Neural cell (in vitro differentiated cells): ENCODE data around the gene NUCB2. TPM values are rescaled to one million over a fixed set of nuclear protein-coding genes. Genes with fewer than 3 reads are reported as not detected.

Experiments
- H2AFZ ChIP-seq: fragments of 200-600, 300-800 bp; sonication (generic), shearing (Covaris generic); 2 replicates; pipeline ENCODE4 v1.6.0; 2014; ENCODE audit warnings: low read depth, mild to moderate bottlenecking, antibody characterized with exemption, low read length, moderate library complexity
- H3F3A ChIP-seq: fragments of 200-600 bp; shearing (Covaris generic); 2 replicates; pipeline ENCODE4 v1.6.1; 2016; ENCODE audit warnings: mild to moderate bottlenecking, moderate library complexity, mixed read lengths, antibody characterized with exemption, low read length; ENCODE audit not compliant: insufficient read depth, poor library complexity, severe bottlenecking
- H3K27ac ChIP-seq: fragments of 200-600, 300-800 bp; sonication (generic), shearing (Covaris generic); 2 replicates; pipeline ENCODE4 v1.5.1; 2014; ENCODE audit warnings: mild to moderate bottlenecking, low read length, moderate library complexity
- H3K27me3 ChIP-seq: fragments of 300-800, 200-600 bp; sonication (generic), shearing (Covaris generic); 2 replicates; pipeline ENCODE4 v1.6.0; 2014; ENCODE audit warnings: mild to moderate bottlenecking, low read depth, low read length, moderate library complexity; ENCODE audit not compliant: insufficient read depth
- H3K36me3 ChIP-seq: fragments of 300-800, 200-600 bp; sonication (generic), shearing (Covaris generic); 2 replicates; pipeline ENCODE4 v1.5.1; 2014; ENCODE audit warnings: mild to moderate bottlenecking, antibody characterized with exemption, low read length, moderate library complexity; ENCODE audit not compliant: insufficient read depth
- H3K4me2 ChIP-seq: fragments of 300-800, 200-600 bp; sonication (generic), shearing (Covaris generic); 2 replicates; pipeline ENCODE4 v1.6.0; 2014; ENCODE audit warnings: mild to moderate bottlenecking, low read length
- H3K4me3 ChIP-seq: fragments of 300-800, 200-600 bp; sonication (generic), shearing (Covaris generic); 2 replicates; pipeline ENCODE4 v1.5.1; 2014; ENCODE audit warnings: mild to moderate bottlenecking, low read length, moderate library complexity
- H3K79me2 ChIP-seq: fragments of 200-600 bp; shearing (Covaris generic); replicated peaks from 2 replicates; pipeline ENCODE4 v1.6.0; 2014; ENCODE audit warnings: mild to moderate bottlenecking, low read length, moderate library complexity; ENCODE audit not compliant: insufficient read depth
- H3K9ac ChIP-seq: fragments of 300-800, 200-600 bp; sonication (generic), shearing (Covaris generic); 2 replicates; pipeline ENCODE4 v1.6.1; 2016; ENCODE audit warnings: mild to moderate bottlenecking, low read length, mixed read lengths
- H3K9me2 ChIP-seq: fragments of 200-600 bp; shearing (Covaris generic); 2 replicates; pipeline ENCODE4 v1.6.1; 2016; ENCODE audit warnings: mild to moderate bottlenecking, low read length, mixed read lengths; ENCODE audit not compliant: insufficient read depth
- H3K9me3 ChIP-seq: fragments of 200-600, 300-800 bp; sonication (generic), shearing (Covaris generic); 2 replicates; pipeline ENCODE4 v1.6.1; 2016; ENCODE audit warnings: mild to moderate bottlenecking, mixed run types, low read length, moderate library complexity, mixed read lengths
- H4K20me1 ChIP-seq: fragments of 200-600 bp; shearing (Covaris generic); 2 replicates; pipeline ENCODE4 v1.6.1; 2016; ENCODE audit warnings: mild to moderate bottlenecking, mixed run types; ENCODE audit not compliant: insufficient read depth
- EZH2 ChIP-seq: fragments of 200-600, 300-800 bp; shearing (Covaris generic), sonication (generic); IDR thresholded peaks from 2 replicates; pipeline ENCODE4 v1.6.1; 2014; ENCODE audit warnings: antibody characterized with exemption, low read length, borderline replicate concordance, mild to moderate bottlenecking; ENCODE audit not compliant: insufficient read depth, poor library complexity, severe bottlenecking
- MXI1 ChIP-seq: fragments of 450-650 bp; conservative IDR thresholded peaks from 2 replicates; pipeline ENCODE4 v1.6.1; 2014; ENCODE audit warnings: antibody characterized with exemption, mild to moderate bottlenecking; ENCODE audit not compliant: poor library complexity, severe bottlenecking
- POLR2AphosphoS5 ChIP-seq: IDR thresholded peaks from 2 replicates; pipeline ENCODE4 v1.6.1; 2012
- RAD21 ChIP-seq: fragments of 450-650 bp; conservative IDR thresholded peaks from 2 replicates; pipeline ENCODE4 v1.6.1; 2014; ENCODE audit warnings: antibody characterized with exemption, mild to moderate bottlenecking, moderate library complexity
- SMC3 ChIP-seq: fragments of 450-650 bp; conservative IDR thresholded peaks from 2 replicates; pipeline ENCODE4 v1.6.1; 2014; ENCODE audit warnings: antibody characterized with exemption, mild to moderate bottlenecking, moderate library complexity; ENCODE audit not compliant: poor library complexity
- TAF1 ChIP-seq: IDR thresholded peaks from 2 replicates; pipeline ENCODE4 v1.6.1; 2012; ENCODE audit warnings: low read depth
- polyA plus RNA-seq: library from polyadenylated mRNA; depleted of rRNA; stranded (reverse); fragments of >200 nt; gene quantifications from 2 replicates; pipeline ENCODE4 v1.2.3, GENCODE V29; 2014
- TF ChIP-seq, protein P1 (sequence below): IDR thresholded peaks from 2 replicates; pipeline ENCODE4 v1.6.1; 2012; ENCODE audit warnings: borderline replicate concordance
- TF ChIP-seq, protein P2 (sequence below): fragments of 450-650 bp; IDR thresholded peaks from 2 replicates; pipeline ENCODE4 v1.5.1; 2014; ENCODE audit warnings: antibody characterized with exemption, mild to moderate bottlenecking, moderate library complexity; ENCODE audit not compliant: poor library complexity, severe bottlenecking

The NUCB2 gene
- polyA plus RNA-seq, 1 donor from 2014 or later = 120 TPM

- no peak overlapping the region for H2AFZ ChIP-seq
- H3K9ac ChIP-seq = no peak overlapping the region
- no peaks in the 10 kb centered on the region for H3K36me3 ChIP-seq
- no peaks in the 10 kb centered on the region for H3F3A ChIP-seq
- H3K27ac ChIP-seq = no peak overlapping the region
- TF ChIP-seq MXI1 (no peak), POLR2AphosphoS5 (no peak), SMC3 (no peak)
- TF ChIP-seq, protein P1, sequence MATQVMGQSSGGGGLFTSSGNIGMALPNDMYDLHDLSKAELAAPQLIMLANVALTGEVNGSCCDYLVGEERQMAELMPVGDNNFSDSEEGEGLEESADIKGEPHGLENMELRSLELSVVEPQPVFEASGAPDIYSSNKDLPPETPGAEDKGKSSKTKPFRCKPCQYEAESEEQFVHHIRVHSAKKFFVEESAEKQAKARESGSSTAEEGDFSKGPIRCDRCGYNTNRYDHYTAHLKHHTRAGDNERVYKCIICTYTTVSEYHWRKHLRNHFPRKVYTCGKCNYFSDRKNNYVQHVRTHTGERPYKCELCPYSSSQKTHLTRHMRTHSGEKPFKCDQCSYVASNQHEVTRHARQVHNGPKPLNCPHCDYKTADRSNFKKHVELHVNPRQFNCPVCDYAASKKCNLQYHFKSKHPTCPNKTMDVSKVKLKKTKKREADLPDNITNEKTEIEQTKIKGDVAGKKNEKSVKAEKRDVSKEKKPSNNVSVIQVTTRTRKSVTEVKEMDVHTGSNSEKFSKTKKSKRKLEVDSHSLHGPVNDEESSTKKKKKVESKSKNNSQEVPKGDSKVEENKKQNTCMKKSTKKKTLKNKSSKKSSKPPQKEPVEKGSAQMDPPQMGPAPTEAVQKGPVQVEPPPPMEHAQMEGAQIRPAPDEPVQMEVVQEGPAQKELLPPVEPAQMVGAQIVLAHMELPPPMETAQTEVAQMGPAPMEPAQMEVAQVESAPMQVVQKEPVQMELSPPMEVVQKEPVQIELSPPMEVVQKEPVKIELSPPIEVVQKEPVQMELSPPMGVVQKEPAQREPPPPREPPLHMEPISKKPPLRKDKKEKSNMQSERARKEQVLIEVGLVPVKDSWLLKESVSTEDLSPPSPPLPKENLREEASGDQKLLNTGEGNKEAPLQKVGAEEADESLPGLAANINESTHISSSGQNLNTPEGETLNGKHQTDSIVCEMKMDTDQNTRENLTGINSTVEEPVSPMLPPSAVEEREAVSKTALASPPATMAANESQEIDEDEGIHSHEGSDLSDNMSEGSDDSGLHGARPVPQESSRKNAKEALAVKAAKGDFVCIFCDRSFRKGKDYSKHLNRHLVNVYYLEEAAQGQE = no peak
- TF ChIP-seq, protein P2, sequence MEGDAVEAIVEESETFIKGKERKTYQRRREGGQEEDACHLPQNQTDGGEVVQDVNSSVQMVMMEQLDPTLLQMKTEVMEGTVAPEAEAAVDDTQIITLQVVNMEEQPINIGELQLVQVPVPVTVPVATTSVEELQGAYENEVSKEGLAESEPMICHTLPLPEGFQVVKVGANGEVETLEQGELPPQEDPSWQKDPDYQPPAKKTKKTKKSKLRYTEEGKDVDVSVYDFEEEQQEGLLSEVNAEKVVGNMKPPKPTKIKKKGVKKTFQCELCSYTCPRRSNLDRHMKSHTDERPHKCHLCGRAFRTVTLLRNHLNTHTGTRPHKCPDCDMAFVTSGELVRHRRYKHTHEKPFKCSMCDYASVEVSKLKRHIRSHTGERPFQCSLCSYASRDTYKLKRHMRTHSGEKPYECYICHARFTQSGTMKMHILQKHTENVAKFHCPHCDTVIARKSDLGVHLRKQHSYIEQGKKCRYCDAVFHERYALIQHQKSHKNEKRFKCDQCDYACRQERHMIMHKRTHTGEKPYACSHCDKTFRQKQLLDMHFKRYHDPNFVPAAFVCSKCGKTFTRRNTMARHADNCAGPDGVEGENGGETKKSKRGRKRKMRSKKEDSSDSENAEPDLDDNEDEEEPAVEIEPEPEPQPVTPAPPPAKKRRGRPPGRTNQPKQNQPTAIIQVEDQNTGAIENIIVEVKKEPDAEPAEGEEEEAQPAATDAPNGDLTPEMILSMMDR = no peak
- no peaks in the 10 kb centered on the region for H3K9me2 ChIP-seq
- no peaks in the 10 kb centered on the region for H4K20me1 ChIP-seq
- H3K9me3 ChIP-seq = no peaks in the 10 kb centered on the region
- H3K27me3 ChIP-seq = no peaks in the 10 kb centered on the region
- H3K79me2 ChIP-seq = no peaks in the 10 kb centered on the region
- no peak overlapping the region for H3K4me3 ChIP-seq
- H3K4me2 ChIP-seq = no peak overlapping the region
These were observed 38.4 kb downstream of the NUCB2 start for GRCh38 chr11:17314904-17315426.

GRCh38 chr11:17328871-17329494, 52.4 kb downstream of the NUCB2 start:
- Histone ChIP-seq H2AFZ (no peak overlapping the region), H3F3A (no peaks in the 10 kb centered on the region), H3K36me3 (no peaks in the 10 kb centered on the region), H3K4me2 (no peak overlapping the region), H3K9me2 (no peaks in the 10 kb centered on the region), H3K4me3 (no peak overlapping the region), H3K9ac (no peak overlapping the region), H3K27ac (no peak overlapping the region), H3K9me3 (no peaks in the 10 kb centered on the region), H3K79me2 (no peaks in the 10 kb centered on the region), H4K20me1 (no peaks in the 10 kb centered on the region), H3K27me3 (no peaks in the 10 kb centered on the region)
- TF ChIP-seq, protein P1 = no peak
- TF ChIP-seq SMC3 (no peak), MXI1 (no peak), EZH2 (no peak), POLR2AphosphoS5 (no peak), TAF1 (no peak), RAD21 (no peak)
- TF ChIP-seq, protein P2 = no peak
